ENCODE results near the gene CTNND2.

CTNND2 gene

DNA sequence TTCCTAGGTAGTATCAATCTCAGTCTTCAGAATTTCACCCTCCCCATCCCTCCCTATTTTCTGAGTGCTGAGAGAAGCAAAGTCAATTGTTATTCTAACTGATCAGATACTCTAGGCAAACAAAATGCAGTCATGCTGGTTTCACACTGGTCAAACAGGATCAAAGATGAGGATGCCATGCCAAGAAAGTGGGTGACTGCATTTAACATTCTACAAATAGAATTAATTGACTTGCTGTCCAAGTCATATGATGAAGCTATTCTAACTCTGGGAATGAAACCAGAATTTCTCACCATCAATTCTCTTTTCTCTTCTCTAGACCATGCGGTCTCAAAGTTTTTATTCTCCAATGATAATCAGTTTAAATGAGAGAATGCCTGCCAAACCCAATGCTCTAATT lies 112.5 kb downstream of the CTNND2 start:
- H3K4me3 ChIP-seq (ENCODE audit: low read depth, low read length) = no peak overlapping the region
- ChIA-PET CTCF (no interaction called here), POLR2A (no interaction called here)
- no peak for DNase-seq (ENCODE audit: low read depth, low spot score)
- TF ChIP-seq, protein P1, sequence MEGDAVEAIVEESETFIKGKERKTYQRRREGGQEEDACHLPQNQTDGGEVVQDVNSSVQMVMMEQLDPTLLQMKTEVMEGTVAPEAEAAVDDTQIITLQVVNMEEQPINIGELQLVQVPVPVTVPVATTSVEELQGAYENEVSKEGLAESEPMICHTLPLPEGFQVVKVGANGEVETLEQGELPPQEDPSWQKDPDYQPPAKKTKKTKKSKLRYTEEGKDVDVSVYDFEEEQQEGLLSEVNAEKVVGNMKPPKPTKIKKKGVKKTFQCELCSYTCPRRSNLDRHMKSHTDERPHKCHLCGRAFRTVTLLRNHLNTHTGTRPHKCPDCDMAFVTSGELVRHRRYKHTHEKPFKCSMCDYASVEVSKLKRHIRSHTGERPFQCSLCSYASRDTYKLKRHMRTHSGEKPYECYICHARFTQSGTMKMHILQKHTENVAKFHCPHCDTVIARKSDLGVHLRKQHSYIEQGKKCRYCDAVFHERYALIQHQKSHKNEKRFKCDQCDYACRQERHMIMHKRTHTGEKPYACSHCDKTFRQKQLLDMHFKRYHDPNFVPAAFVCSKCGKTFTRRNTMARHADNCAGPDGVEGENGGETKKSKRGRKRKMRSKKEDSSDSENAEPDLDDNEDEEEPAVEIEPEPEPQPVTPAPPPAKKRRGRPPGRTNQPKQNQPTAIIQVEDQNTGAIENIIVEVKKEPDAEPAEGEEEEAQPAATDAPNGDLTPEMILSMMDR (IDR thresholded peaks at IDR 0.05; ENCODE audit: insufficient read depth, low read length, missing control alignments) = no peak

DNA sequence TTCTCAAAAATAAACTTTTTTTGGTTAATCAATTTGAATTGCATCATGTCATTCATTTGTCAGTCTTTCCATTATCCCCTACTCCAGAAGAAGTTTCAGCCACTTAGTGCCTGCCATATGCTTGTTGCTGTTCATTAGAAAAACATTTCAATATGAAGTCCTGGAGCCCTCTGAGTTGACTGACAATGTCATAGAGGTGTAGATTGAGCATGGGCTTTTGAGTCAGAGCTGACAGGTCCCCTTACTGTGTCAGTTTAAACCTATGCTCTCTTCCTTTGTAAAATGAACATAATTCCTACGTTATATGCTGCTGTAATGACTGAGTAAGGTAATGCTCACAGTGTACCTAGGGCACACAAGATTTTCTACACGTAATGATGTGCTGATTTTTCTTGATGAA lies 114.0 kb downstream of the CTNND2 start:
- CTCF ChIA-PET = no interaction called here

DNA sequence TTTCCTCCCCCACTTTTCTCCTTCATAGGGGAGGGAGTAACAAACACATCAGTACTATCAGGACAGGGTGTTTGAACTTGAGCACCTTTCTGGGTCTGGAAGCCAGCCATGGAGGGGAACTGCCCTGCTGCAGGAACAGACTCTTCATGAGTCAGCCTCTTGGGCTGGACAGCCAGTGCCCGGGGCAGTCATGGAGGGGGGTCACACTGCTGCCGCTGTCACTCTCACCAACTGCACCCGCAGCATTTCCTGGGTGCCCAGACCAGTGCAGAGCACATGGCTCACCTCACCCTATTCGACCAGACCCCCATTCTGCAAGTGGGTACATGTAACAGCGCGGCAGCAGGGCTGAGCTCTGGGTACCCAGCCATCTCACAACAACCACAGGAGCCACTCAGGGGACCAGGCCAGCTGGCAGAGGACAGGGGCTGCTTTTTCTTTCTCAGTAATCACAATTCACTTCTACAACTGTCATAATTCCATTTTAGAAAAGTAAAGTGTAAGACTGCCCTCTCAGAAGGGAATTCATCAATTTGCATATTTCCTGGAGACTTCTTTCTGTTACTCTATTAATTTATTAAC lies 118.4 kb downstream of the CTNND2 start:
- CTCF ChIA-PET = no interaction called here
- DNase-seq (ENCODE audit: low read depth, low spot score) = no peak
- TF ChIP-seq, protein P1 (IDR thresholded peaks at IDR 0.05; ENCODE audit: insufficient read depth, low read length, missing control alignments) = no peak
- POLR2A ChIA-PET = no interaction called here
- H3K4me3 ChIP-seq (ENCODE audit: low read depth, low read length) = no peak overlapping the region

More for the DNA sequence above, 114.0 kb downstream of the CTNND2 start:
- H3K4me3 ChIP-seq (ENCODE audit: low read depth, low read length) = no peak overlapping the region
- POLR2A ChIA-PET = no interaction called here
- DNase-seq (ENCODE audit: low read depth, low spot score) = no peak
- TF ChIP-seq, protein P1 (IDR thresholded peaks at IDR 0.05; ENCODE audit: insufficient read depth, low read length, missing control alignments) = no peak

DNA sequence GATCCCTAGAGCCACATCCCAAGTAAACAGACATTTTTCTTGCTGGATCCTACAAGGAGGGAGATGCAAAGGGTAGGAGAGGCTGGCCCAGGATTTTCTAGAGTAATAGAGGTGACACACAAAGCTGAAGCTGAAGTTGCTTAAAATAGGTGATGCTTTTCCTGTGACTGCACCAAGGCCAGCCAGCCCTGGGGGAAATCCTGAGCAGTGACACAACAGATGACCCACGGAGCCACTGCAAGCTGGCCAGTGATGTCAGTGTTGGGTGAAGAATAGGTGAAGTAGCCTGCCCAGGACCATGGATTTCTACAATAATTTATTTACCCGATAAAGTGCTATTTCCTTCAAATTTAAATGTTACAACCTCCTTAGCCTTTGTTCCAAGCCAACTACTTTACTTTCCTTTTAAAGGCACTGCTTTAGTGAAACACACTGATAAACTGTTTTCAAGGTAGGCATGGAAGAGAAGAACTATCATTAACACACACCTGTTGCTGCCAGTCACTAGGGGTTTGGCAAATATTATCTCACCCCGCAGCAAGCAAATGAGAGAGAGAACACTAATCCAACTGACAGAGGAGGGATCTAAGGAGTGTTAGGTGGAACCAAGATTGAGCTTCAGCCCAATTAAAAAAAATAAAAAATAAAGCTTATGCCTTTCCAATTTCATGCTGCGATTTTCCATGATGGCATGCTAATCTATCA lies 123.5 kb downstream of the CTNND2 start:
- TF ChIP-seq, protein P1 (IDR thresholded peaks at IDR 0.05; ENCODE audit: insufficient read depth, low read length, missing control alignments) = no peak
- no peak overlapping the region for H3K4me3 ChIP-seq (ENCODE audit: low read depth, low read length)
- DNase-seq (ENCODE audit: low read depth, low spot score) = no peak
- ChIA-PET CTCF (no interaction called here), POLR2A (no interaction called here)

DNA sequence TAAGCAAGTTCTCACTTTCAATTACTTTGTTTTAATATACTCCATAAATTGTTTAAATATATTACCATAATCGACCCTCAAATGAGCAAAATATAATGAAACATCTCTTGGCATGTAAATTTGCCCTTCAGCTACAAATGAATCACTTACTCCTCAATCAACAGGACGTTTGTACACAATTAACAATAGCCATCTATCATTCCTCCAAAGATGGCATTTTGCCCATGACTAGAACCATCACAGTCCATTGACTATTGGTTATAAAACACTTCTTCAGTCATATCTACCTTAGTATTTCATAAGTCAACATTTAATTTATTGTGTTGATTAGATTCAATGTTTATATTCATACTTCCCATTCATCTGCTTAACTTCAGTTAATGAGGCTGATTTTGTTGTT lies 127.2 kb downstream of the CTNND2 start:
- TF ChIP-seq, protein P1 (IDR thresholded peaks at IDR 0.05; ENCODE audit: insufficient read depth, low read length, missing control alignments) = no peak
- CTCF ChIA-PET = no interaction called here
- H3K4me3 ChIP-seq (ENCODE audit: low read depth, low read length) = no peak overlapping the region
- POLR2A ChIA-PET = no interaction called here
- no peak for DNase-seq (ENCODE audit: low read depth, low spot score)

DNA sequence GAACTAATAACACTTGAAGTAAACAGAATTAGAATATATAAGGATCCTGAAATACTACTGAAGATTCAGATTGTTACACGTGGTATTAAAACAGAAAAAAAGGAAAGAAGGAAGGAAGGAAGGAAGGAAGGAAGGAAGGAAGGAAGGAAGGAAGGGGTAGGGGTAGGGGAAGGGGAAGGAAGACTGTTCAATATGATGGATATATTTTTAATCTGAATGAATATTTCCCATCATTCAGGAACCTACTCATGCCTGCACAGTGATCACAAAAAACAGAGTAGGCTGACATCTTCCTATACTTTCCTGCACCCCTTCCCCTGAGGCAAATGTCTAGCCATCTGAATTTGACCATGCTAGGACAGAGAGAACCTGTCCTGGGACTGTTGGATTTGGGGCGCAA lies 133.9 kb downstream of the CTNND2 start:
- CTCF ChIA-PET = no interaction called here
- POLR2A ChIA-PET = no interaction called here
- no peak overlapping the region for H3K4me3 ChIP-seq (ENCODE audit: low read depth, low read length)
- TF ChIP-seq, protein P1 (IDR thresholded peaks at IDR 0.05; ENCODE audit: insufficient read depth, low read length, missing control alignments) = no peak
- no peak for DNase-seq (ENCODE audit: low read depth, low spot score)
